LNCaP clone FGC (cell line): ENCODE results near the gene CMTR1.
"Not testable (repeated sequence)": the region's sequence is repeated elsewhere in the genome, so short reads cannot be mapped to it uniquely, and the experiment has no call there.

Experiments used
- DNase-seq: peaks from one replicate; pipeline ENCODE4 v3.0.0-alpha.2; 2011; ENCODE audit warnings: low read depth
- H3K4me3 ChIP-seq: 2 replicates; pipeline ENCODE4 v1.5.1; 2011; ENCODE audit warnings: mild to moderate bottlenecking, low read depth, low read length, control low read depth
- CTCF ChIP-seq: IDR thresholded peaks from 2 replicates; pipeline ENCODE4 v1.5.1; 2012; ENCODE audit warnings: mild to moderate bottlenecking; ENCODE audit not compliant: control insufficient read depth, insufficient read depth; ENCODE audit errors: extremely low read depth

Gene CMTR1

GRCh38 chr6:37396571-37397180, 36.3 kb upstream of the CMTR1 start:
- H3K4me3 ChIP-seq = no peak overlapping the region
- TF ChIP-seq CTCF = no peak
- DNase-seq = no peak

- DNase-seq = no peak
- TF ChIP-seq CTCF = no peak
- H3K4me3 ChIP-seq = no peak overlapping the region
Observed at GRCh38 chr6:37399131-37399530, 33.9 kb upstream of the CMTR1 start.

GRCh38 chr6:37399795-37400490, 33.1 kb upstream of the CMTR1 start:
- no peak for DNase-seq
- TF ChIP-seq CTCF = no peak

GRCh38 chr6:37401658-37402057, 31.4 kb upstream of the CMTR1 start:
- H3K4me3 ChIP-seq, DNase-seq: not testable (repeated sequence)

More at GRCh38 chr6:37399795-37400490, 33.1 kb upstream of the CMTR1 start:
- no peak overlapping the region for H3K4me3 ChIP-seq

- no peak overlapping the region for H3K4me3 ChIP-seq
- DNase-seq = no peak
- no peak for TF ChIP-seq CTCF
Observed at GRCh38 chr6:37406726-37407341, 26.2 kb upstream of the CMTR1 start.

- H3K4me3 ChIP-seq = no peak overlapping the region
- DNase-seq = no peak
- TF ChIP-seq CTCF = no peak
Observed at GRCh38 chr6:37407948-37408347, 25.1 kb upstream of the CMTR1 start.

- DNase-seq = no peak
- TF ChIP-seq CTCF = no peak
- H3K4me3 ChIP-seq = no peak overlapping the region
Observed at GRCh38 chr6:37409501-37409900, 23.5 kb upstream of the CMTR1 start.
